ENCODE measurements around the gene DPYSL4.

Gene DPYSL4

DNA sequence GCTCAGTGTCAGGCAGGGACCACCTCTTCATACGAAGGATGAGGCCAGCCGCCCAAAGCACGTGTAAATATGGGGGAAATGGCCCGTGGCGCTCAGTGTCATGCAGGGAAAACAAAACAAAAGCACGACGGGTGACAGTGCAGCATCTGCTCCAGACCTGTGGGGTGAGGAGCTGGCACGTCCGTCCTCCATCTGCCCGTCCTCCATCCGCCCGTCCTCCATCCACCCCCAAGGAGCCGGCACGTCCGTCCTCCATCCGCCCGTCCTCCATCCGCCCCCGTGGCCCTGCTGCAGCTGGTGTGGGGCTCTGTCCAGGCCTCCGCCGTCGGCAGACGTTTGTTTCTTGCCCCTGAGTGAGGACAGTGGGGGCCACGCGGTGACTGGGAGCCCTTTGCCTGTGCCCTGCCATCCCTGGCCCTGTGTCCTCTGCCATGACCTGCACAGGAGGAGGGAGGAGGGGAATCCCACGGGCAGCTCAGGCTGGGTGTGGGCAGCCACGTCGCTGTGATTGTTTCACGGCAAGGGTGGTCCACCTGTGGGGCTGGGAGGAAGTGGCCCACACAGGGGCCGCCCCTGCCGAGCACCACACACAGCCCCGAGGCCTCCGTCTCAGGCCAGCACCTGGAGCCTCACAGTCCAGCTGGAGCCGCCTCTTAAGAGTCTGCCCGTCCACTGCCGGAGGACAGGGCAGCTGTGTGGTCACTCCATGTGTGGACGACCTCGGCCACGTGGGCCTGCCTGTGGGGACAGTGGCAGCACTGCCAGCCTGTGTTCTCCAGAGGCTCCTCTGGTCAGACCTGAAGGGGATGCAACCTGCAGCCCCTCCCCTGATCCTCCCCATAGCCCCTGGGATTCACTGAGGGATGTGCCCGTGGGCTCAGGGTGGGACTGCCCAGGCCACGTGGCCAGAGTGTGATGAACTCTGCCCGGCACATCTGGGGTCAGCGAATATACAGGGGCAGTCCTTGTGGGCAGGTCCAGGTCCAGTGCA, 38.2 kb upstream of the DPYSL4 start:
- Histone ChIP-seq H3K36me3 (replicated peaks) (no peaks in the 10 kb centered on the region), H3K27ac (no peak overlapping the region), H3K4me3 (ENCODE audit: low read depth, low read length) (no peak overlapping the region), H3K27me3 (replicated peaks) (no peaks in the 10 kb centered on the region)
- TF ChIP-seq, protein P1, sequence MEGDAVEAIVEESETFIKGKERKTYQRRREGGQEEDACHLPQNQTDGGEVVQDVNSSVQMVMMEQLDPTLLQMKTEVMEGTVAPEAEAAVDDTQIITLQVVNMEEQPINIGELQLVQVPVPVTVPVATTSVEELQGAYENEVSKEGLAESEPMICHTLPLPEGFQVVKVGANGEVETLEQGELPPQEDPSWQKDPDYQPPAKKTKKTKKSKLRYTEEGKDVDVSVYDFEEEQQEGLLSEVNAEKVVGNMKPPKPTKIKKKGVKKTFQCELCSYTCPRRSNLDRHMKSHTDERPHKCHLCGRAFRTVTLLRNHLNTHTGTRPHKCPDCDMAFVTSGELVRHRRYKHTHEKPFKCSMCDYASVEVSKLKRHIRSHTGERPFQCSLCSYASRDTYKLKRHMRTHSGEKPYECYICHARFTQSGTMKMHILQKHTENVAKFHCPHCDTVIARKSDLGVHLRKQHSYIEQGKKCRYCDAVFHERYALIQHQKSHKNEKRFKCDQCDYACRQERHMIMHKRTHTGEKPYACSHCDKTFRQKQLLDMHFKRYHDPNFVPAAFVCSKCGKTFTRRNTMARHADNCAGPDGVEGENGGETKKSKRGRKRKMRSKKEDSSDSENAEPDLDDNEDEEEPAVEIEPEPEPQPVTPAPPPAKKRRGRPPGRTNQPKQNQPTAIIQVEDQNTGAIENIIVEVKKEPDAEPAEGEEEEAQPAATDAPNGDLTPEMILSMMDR (IDR thresholded peaks at IDR 0.05; ENCODE audit: low read depth, low read length, missing control alignments): no peak
- in situ Hi-C loops (cut with HindIII; ENCODE audit: low pct_ligation_motif_present, low sequenced_read_pairs): no loop called here
- no peak for DNase-seq

- TF ChIP-seq, protein P1 (IDR thresholded peaks at IDR 0.05; ENCODE audit: low read depth, low read length, missing control alignments): no peak
- Histone ChIP-seq H3K27ac (no peak overlapping the region), H3K27me3 (replicated peaks) (no peaks in the 10 kb centered on the region), H3K4me3 (ENCODE audit: low read depth, low read length) (no peak overlapping the region), H3K36me3 (replicated peaks) (no peaks in the 10 kb centered on the region)
- no peak for DNase-seq
- in situ Hi-C loops (cut with HindIII; ENCODE audit: low pct_ligation_motif_present, low sequenced_read_pairs): no loop called here
Observed at GRCh38 chr10:132149271-132149670, 37.5 kb upstream of the DPYSL4 start.

- TF ChIP-seq, protein P1 (IDR thresholded peaks at IDR 0.05; ENCODE audit: low read depth, low read length, missing control alignments): no peak
- Histone ChIP-seq H3K27ac (no peak overlapping the region), H3K36me3 (replicated peaks) (no peaks in the 10 kb centered on the region), H3K4me3 (ENCODE audit: low read depth, low read length) (no peak overlapping the region), H3K27me3 (replicated peaks) (no peaks in the 10 kb centered on the region)
- in situ Hi-C loops (cut with HindIII; ENCODE audit: low pct_ligation_motif_present, low sequenced_read_pairs): no loop called here
- DNase-seq: no peak
Observed at GRCh38 chr10:132149917-132150316, 36.8 kb upstream of the DPYSL4 start.

- DNase-seq: no peak
- no peaks in the 10 kb centered on the region for H3K36me3 ChIP-seq (replicated peaks)
- TF ChIP-seq, protein P1 (IDR thresholded peaks at IDR 0.05; ENCODE audit: low read depth, low read length, missing control alignments): no peak
- H3K27ac ChIP-seq: no peak overlapping the region
- no peaks in the 10 kb centered on the region for H3K27me3 ChIP-seq (replicated peaks)
- in situ Hi-C loops (cut with HindIII; ENCODE audit: low pct_ligation_motif_present, low sequenced_read_pairs): no loop called here
- no peak overlapping the region for H3K4me3 ChIP-seq (ENCODE audit: low read depth, low read length)
Observed at GRCh38 chr10:132150777-132151176, 36.0 kb upstream of the DPYSL4 start.

- H3K4me3 ChIP-seq (ENCODE audit: low read depth, low read length): no peak overlapping the region
- in situ Hi-C loops (cut with HindIII; ENCODE audit: low pct_ligation_motif_present, low sequenced_read_pairs): no loop called here
- no peak overlapping the region for H3K27ac ChIP-seq
- TF ChIP-seq, protein P1 (IDR thresholded peaks at IDR 0.05; ENCODE audit: low read depth, low read length, missing control alignments): no peak
- no peaks in the 10 kb centered on the region for H3K36me3 ChIP-seq (replicated peaks)
- no peaks in the 10 kb centered on the region for H3K27me3 ChIP-seq (replicated peaks)
- no peak for DNase-seq
Observed at GRCh38 chr10:132151286-132151950, 35.3 kb upstream of the DPYSL4 start.

Measured in brain microvascular endothelial cell (primary cell).